ENCODE data around the gene AP4B1. TPM values are rescaled to one million over a fixed set of nuclear protein-coding genes. Genes with fewer than 3 reads are reported as not detected.
A peak's percentile ranks its signal among the peaks of the same experiment; 100 is the strongest.

Gene AP4B1
- total and polyA plus RNA-seq, 9 of the 15 experiments (the other 6 are each of a cell fraction or from before 2014, with no cell fraction given) = 15.8 to 36.5 (median 24.6) TPM

GRCh38 chr1:113928941-113929749 lies 24.5 kb upstream of the AP4B1 start, which contains the start of gene HIPK1 (continued):
- TF ChIP-seq SRSF7 (optimal IDR thresholded peaks at IDR 0.05; ENCODE audit: low read depth, low read length) (no peak), MBD2 (IDR thresholded peaks at IDR 0.05; ENCODE audit: borderline replicate concordance, low read depth) (peak; percentile 87; the same call in 1 of the 2 replicates), FUS (optimal IDR thresholded peaks at IDR 0.05; ENCODE audit: low read depth, low read length) (peak; percentile 16), MTA1 (IDR thresholded peaks at IDR 0.05; ENCODE audit: borderline replicate concordance) (peak; percentile 61; the same call in 1 of the 2 replicates), SNIP1 (IDR thresholded peaks at IDR 0.05; ENCODE audit: low read depth) (peak; percentile 64; the same call in 1 of the 2 replicates), ZNF217 (CRISPR knock-in tag; IDR thresholded peaks at IDR 0.05) (no peak), RBM22 (IDR thresholded peaks at IDR 0.05; ENCODE audit: low read depth, low read length, poor library complexity, severe bottlenecking) (peak; percentile 59), ZNF561 (CRISPR knock-in tag; conservative IDR thresholded peaks at IDR 0.05) (no peak), ETV5 (CRISPR knock-in tag; IDR thresholded peaks at IDR 0.05; ENCODE audit: low read depth) (peak; percentile 94), TAF9B (IDR thresholded peaks at IDR 0.05; ENCODE audit: partially characterized antibody) (peak; percentile 73), ASH1L (IDR thresholded peaks at IDR 0.05; ENCODE audit: borderline replicate concordance, low read depth, partially characterized antibody) (peak; percentile 78), KDM4B (IDR thresholded peaks at IDR 0.05; ENCODE audit: borderline replicate concordance in 2 of 2, low read depth in 1 of 2) (no peak; a peak in 1 of 4 replicates), SETDB1 (IDR thresholded peaks at IDR 0.05; ENCODE audit: low read length) (no peak), MYC (IDR thresholded peaks at IDR 0.05; ENCODE audit: low read depth, low read length) (peak; percentile 85), MYC (CRISPR knock-in tag; IDR thresholded peaks at IDR 0.05; ENCODE audit: borderline replicate concordance, low read depth) (0 out of 2 replicates have a peak, but pooled peaks have one; percentile 35), ZBTB8A (IDR thresholded peaks at IDR 0.05; ENCODE audit: partially characterized antibody) (no peak), ZNF764 (CRISPR knock-in tag; IDR thresholded peaks at IDR 0.05; ENCODE audit: low read depth) (no peak), ZNF431 (CRISPR knock-in tag; IDR thresholded peaks at IDR 0.05) (peak; percentile 75), CHD4 (IDR thresholded peaks at IDR 0.05; ENCODE audit: insufficient read depth, insufficient replicate concordance, low read depth, low read length, poor library complexity, severe bottlenecking) (no peak), POLR3A (IDR thresholded peaks at IDR 0.05; ENCODE audit: borderline replicate concordance, extremely low read depth, insufficient read depth, insufficient read length) (no peak), ZNF197 (CRISPR knock-in tag; IDR thresholded peaks at IDR 0.05; ENCODE audit: low read depth) (peak; percentile 64), MEF2D (tag; conservative IDR thresholded peaks at IDR 0.05; ENCODE audit: low read depth) (no peak; the same call in 1 of the 2 replicates), PPARD (CRISPR knock-in tag; IDR thresholded peaks at IDR 0.05) (no peak), HOXB6 (CRISPR knock-in tag; IDR thresholded peaks at IDR 0.05; ENCODE audit: borderline replicate concordance) (no peak), FOXK1 (CRISPR knock-in tag; IDR thresholded peaks at IDR 0.05; ENCODE audit: borderline replicate concordance) (no peak; the same call in 1 of the 2 replicates), MECOM (CRISPR knock-in tag; IDR thresholded peaks at IDR 0.05) (no peak)
- TF ChIP-seq, protein P1, sequence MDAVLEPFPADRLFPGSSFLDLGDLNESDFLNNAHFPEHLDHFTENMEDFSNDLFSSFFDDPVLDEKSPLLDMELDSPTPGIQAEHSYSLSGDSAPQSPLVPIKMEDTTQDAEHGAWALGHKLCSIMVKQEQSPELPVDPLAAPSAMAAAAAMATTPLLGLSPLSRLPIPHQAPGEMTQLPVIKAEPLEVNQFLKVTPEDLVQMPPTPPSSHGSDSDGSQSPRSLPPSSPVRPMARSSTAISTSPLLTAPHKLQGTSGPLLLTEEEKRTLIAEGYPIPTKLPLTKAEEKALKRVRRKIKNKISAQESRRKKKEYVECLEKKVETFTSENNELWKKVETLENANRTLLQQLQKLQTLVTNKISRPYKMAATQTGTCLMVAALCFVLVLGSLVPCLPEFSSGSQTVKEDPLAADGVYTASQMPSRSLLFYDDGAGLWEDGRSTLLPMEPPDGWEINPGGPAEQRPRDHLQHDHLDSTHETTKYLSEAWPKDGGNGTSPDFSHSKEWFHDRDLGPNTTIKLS (IDR thresholded peaks at IDR 0.05; ENCODE audit: borderline replicate concordance, low read depth) = peak; percentile 86

Data from K562 (cell line).